Right lobe of liver (tissue), 6 donors: ENCODE data around the gene MTFR2. TPM values are rescaled to one million over a fixed set of nuclear protein-coding genes. Genes with fewer than 3 reads are reported as not detected.

Experiments used
- ATAC-seq, 4 donors: fragments of 200-7000 bp; cut with Tn5 transposase; one replicate each; pipeline ENCODE4 v1.9.1; 2020; ENCODE audit warnings: mild to moderate bottlenecking in 4 of 4, moderate library complexity in 4 of 4
- DNase-seq, 3 donors: peaks; one replicate each; pipeline ENCODE4 v3.0.0-alpha.2; 2020
- H3K27ac ChIP-seq, 3 donors: fragments of 200-600 bp; one replicate each; pipeline ENCODE4 v1.8.0; 2022
- H3K27me3 ChIP-seq, 2 donors: fragments of 200-600 bp; one replicate each; pipeline ENCODE4 v1.8.0; 2022
- H3K36me3 ChIP-seq, 4 donors: fragments of 200-600 bp; sonication (generic) in 1 of 4; one replicate each; pipeline versions ENCODE4 v1.5.1 to v1.8.0; 2017 to 2022; ENCODE audit warnings: control low read depth in 1 of 4
- H3K4me1 ChIP-seq, 4 donors: fragments of 200-600 bp; sonication (generic) in 1 of 4; one replicate each; pipeline versions ENCODE4 v1.5.1 to v1.8.0; 2017 to 2022; ENCODE audit warnings: control low read depth in 1 of 4
- H3K4me3 ChIP-seq, 3 donors: fragments of 200-600 bp; one replicate each; pipeline ENCODE4 v1.8.0; 2022
- H3K9me3 ChIP-seq, 4 donors: fragments of 200-600 bp; sonication (generic) in 1 of 4; one replicate each; pipeline versions ENCODE4 v1.5.1 to v1.8.0; 2017 to 2022; ENCODE audit warnings: control low read depth in 1 of 4
- POLR2A ChIP-seq: fragments of 450-650 bp; IDR thresholded peaks from one replicate; pipeline ENCODE4 v1.6.1; 2017; ENCODE audit warnings: antibody characterized with exemption, mild to moderate bottlenecking
- WGBS: methylation state at CpG from one replicate; pipeline ENCODE4 v1.1.6; 2018; ENCODE audit warnings: low coverage, low lambda C conversion rate; ENCODE audit not compliant: insufficient coverage; ENCODE audit errors: missing lambda C conversion rate; 5-methylcytosine and 5-hydroxymethylcytosine counted together
- intact Hi-C, 2 donors: fragments of 100-400 bp; cut with DNase I; formaldehyde crosslinking; loops; one replicate each; pipeline versions ENCODE4 v1.11.2 to v1.14.1; 2022
- total RNA-seq, 6 experiments: library from RNA; depleted of rRNA in 2 of 6; stranded (reverse); fragments of >200 nt in 2 of 6; fragmentation: NEBNext Ultra II Directional in 3 of 6; extraction: Animal tissue kit (Norgen Biotek cat#: 25700) in 3 of 6; gene quantifications; one replicate each; pipeline versions ENCODE4 v1.1.0 to v1.2.4, GENCODE V29; 2016 to 2023
- TF ChIP-seq, protein P1 (sequence below), 4 donors: fragments of 200-600 bp in 3 of 4; fragments of 450-650 bp in 1 of 4; IDR thresholded peaks; one replicate each; pipeline versions ENCODE4 v1.5.1 to v1.8.0; 2016 to 2022; ENCODE audit warnings: antibody characterized with exemption in 4 of 4, mild to moderate bottlenecking in 2 of 4
- donor health status: DM: no; HTN: yes; CAD: no.
- donor health status: DM: no; HTN: no; CAD: no.
- donor health status: DM: no; HTN: no; CAD: no.
- donor health status: DM: no; HTN: yes; CAD: no.
- donor health status: DM: no; HTN: yes; CAD: no.

MTFR2 gene
- total RNA-seq, 6 experiments from 2014 or later, result 0.12 to 0.68 (median 0.45) TPM; not detected in 2

DNA sequence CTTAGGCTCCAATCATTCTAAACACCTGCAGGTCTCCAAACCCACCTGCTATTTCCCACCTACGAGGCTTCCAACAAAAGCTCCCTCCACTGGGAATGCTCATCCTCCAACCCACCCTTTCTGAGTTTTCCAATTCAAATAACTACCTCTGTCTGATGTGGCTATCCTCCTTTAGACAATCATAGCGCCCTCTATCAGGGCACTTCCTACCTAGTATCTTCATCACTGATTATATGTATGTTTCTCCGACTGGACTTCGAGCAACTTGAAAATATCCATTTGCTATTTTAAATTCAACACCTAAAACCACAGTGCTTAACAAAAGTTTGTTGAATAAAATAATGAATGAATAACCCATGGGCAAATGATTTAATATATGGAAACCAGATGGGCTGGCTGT is 41.3 kb downstream of the MTFR2 start:
- no peaks in the 10 kb centered on the region for H3K27me3 ChIP-seq
- no peak overlapping the region for H3K27ac ChIP-seq
- DNase-seq, result no peak
- H3K9me3 ChIP-seq, result no peaks in the 10 kb centered on the region
- no peak overlapping the region for H3K4me3 ChIP-seq
- intact Hi-C loops, result loop anchor here in 1 of 2 donors (10.0 kb wide), 1 partner anchor 184 kb away; no protein-coding TSS in a partner anchor
- no peak for ATAC-seq
- TF ChIP-seq POLR2A, result no peak
- TF ChIP-seq, protein P1, sequence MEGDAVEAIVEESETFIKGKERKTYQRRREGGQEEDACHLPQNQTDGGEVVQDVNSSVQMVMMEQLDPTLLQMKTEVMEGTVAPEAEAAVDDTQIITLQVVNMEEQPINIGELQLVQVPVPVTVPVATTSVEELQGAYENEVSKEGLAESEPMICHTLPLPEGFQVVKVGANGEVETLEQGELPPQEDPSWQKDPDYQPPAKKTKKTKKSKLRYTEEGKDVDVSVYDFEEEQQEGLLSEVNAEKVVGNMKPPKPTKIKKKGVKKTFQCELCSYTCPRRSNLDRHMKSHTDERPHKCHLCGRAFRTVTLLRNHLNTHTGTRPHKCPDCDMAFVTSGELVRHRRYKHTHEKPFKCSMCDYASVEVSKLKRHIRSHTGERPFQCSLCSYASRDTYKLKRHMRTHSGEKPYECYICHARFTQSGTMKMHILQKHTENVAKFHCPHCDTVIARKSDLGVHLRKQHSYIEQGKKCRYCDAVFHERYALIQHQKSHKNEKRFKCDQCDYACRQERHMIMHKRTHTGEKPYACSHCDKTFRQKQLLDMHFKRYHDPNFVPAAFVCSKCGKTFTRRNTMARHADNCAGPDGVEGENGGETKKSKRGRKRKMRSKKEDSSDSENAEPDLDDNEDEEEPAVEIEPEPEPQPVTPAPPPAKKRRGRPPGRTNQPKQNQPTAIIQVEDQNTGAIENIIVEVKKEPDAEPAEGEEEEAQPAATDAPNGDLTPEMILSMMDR (IDR thresholded peaks at IDR 0.05), result no peak
- H3K4me1 ChIP-seq, result no peaks in the 10 kb centered on the region
- no peaks in the 10 kb centered on the region for H3K36me3 ChIP-seq
- WGBS, result 83% methylated on average over 4 of the region's 4 CpGs

DNA sequence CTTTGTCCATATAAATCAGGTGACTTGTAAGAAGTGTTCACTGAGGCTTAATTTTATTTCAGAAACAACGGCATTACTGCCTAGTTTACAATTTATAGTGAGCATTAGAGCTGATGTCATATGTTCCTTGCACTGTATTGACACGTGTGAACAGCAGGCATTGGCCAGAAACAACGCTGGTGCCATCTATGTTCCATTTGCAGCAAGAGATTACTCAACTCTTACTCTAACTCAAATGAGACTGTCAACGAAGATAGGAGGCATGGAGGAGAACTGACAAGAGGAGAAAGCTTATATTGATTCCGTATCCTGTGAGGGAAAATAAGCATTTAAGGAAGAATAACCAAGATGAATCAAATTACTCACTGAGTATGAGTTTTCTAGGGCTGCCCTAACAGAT is 48.4 kb downstream of the MTFR2 start:
- TF ChIP-seq, protein P1 (IDR thresholded peaks at IDR 0.05), result no peak
- no peak for TF ChIP-seq POLR2A
- intact Hi-C loops, result loop anchor here in 1 of 2 donors (10.0 kb wide), 1 partner anchor 177 kb away; no protein-coding TSS in a partner anchor
- no peaks in the 10 kb centered on the region for H3K27me3 ChIP-seq
- H3K4me3 ChIP-seq, result no peak overlapping the region
- DNase-seq (no peak), ATAC-seq (peak; percentile 28 to 76 (median 62))
- H3K27ac ChIP-seq, result no peak overlapping the region
- H3K9me3 ChIP-seq, result no peaks in the 10 kb centered on the region
- H3K36me3 ChIP-seq, result no peaks in the 10 kb centered on the region
- 43% methylated on average over 5 of the region's 5 CpGs for WGBS
- H3K4me1 ChIP-seq, result no peaks in the 10 kb centered on the region

DNA sequence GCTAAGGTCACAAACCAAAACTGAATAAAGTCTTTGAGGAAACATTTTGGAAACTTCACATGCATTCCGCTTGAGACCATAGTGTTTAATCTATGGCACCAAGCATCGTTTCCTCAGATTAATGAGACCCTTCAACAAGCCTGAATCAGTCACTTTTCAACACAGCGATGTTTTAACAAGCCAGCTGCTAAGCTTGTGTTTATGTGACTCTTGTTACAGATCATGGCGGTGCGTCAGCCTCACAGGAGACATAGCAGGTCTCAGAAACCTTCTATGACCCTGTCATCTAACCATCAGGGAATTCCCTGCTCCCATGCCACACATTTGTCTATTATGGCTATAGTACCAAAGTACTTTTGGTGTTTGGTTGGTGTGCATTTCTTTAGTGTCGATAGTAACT is 57.2 kb downstream of the MTFR2 start:
- intact Hi-C loops, result no loop called here
- 86% methylated on average over 6 of the region's 6 CpGs for WGBS
- no peaks in the 10 kb centered on the region for H3K4me1 ChIP-seq
- DNase-seq (no peak), ATAC-seq (no peak)
- H3K27me3 ChIP-seq, result no peaks in the 10 kb centered on the region
- no peak overlapping the region for H3K4me3 ChIP-seq
- H3K36me3 ChIP-seq, result no peaks in the 10 kb centered on the region
- TF ChIP-seq, protein P1 (IDR thresholded peaks at IDR 0.05), result no peak
- no peak for TF ChIP-seq POLR2A
- no peaks in the 10 kb centered on the region for H3K9me3 ChIP-seq
- no peak overlapping the region for H3K27ac ChIP-seq

- TF ChIP-seq, protein P1 (IDR thresholded peaks at IDR 0.05), result no peak
- no peak for TF ChIP-seq POLR2A
- no peaks in the 10 kb centered on the region for H3K27me3 ChIP-seq
- no peak for DNase-seq
- ATAC-seq, result peak in 1 of 4 donors; percentile 36
- no peaks in the 10 kb centered on the region for H3K4me1 ChIP-seq
- H3K4me3 ChIP-seq, result no peak overlapping the region
- H3K36me3 ChIP-seq, result no peaks in the 10 kb centered on the region
- 93% methylated on average over 14 of the region's 32 CpGs for WGBS
- no peaks in the 10 kb centered on the region for H3K9me3 ChIP-seq
- no peak overlapping the region for H3K27ac ChIP-seq
- intact Hi-C loops, result no loop called here
Observed at GRCh38 chr6:136191606-136192312, 58.4 kb downstream of the MTFR2 start.
